HG03432 (cell line): Measurements from ENCODE around the gene GCNT2.
"Not testable (repeated sequence)": the region's sequence is repeated elsewhere in the genome, so short reads cannot be mapped to it uniquely, and the experiment has no call there.

ENCODE experiments used
- ATAC-seq: cut with Tn5 transposase; IDR thresholded peaks from one replicate; pipeline ENCODE4 v1.9.1; 2021; ENCODE audit warnings: mild to moderate bottlenecking, moderate library complexity; ENCODE audit not compliant: unreplicated experiment

The GCNT2 gene

GRCh38 chr6:10599046-10599445 is 77.9 kb downstream of the GCNT2 start:
- ATAC-seq = no peak

GRCh38 chr6:10600681-10601080 is 79.5 kb downstream of the GCNT2 start:
- not testable (repeated sequence) for ATAC-seq

- no peak for ATAC-seq
Observed at GRCh38 chr6:10603219-10603618, 82.1 kb downstream of the GCNT2 start.

- ATAC-seq = no peak
Observed at GRCh38 chr6:10609038-10609437, 87.9 kb downstream of the GCNT2 start.

GRCh38 chr6:10610289-10610688 is 89.1 kb downstream of the GCNT2 start:
- no peak for ATAC-seq

GRCh38 chr6:10612161-10612560 is 91.0 kb downstream of the GCNT2 start:
- no peak for ATAC-seq

GRCh38 chr6:10613077-10613476 is 91.9 kb downstream of the GCNT2 start:
- no peak for ATAC-seq

- no peak for ATAC-seq
Observed at GRCh38 chr6:10613723-10614122, 92.6 kb downstream of the GCNT2 start.

GRCh38 chr6:10615675-10616074 is 94.5 kb downstream of the GCNT2 start:
- ATAC-seq = no peak

GRCh38 chr6:10616266-10616665 is 95.1 kb downstream of the GCNT2 start:
- ATAC-seq = not testable (repeated sequence)

GRCh38 chr6:10617008-10617696 is 96.0 kb downstream of the GCNT2 start:
- ATAC-seq = no peak

- ATAC-seq = no peak
Observed at GRCh38 chr6:10618409-10618808, 97.3 kb downstream of the GCNT2 start.

- ATAC-seq = no peak
Observed at GRCh38 chr6:10621213-10621612, 100.1 kb downstream of the GCNT2 start.

GRCh38 chr6:10621847-10622246 is 100.7 kb downstream of the GCNT2 start:
- ATAC-seq = no peak

- no peak for ATAC-seq
Observed at GRCh38 chr6:10624836-10625235, 103.7 kb downstream of the GCNT2 start.

- no peak for ATAC-seq
Observed at GRCh38 chr6:10626154-10626741, 105.1 kb downstream of the GCNT2 start.

GRCh38 chr6:10627800-10628199 is 106.6 kb downstream of the GCNT2 start:
- no peak for ATAC-seq

GRCh38 chr6:10630178-10630577 is 109.0 kb downstream of the GCNT2 start:
- ATAC-seq = no peak

- peak; percentile 100 for ATAC-seq
Observed at GRCh38 chr6:10633216-10633615, 112.1 kb downstream of the GCNT2 start.

- ATAC-seq = no peak
Observed at GRCh38 chr6:10640412-10640811, 119.3 kb downstream of the GCNT2 start.

- ATAC-seq = no peak
Observed at GRCh38 chr6:10641528-10641927, 120.4 kb downstream of the GCNT2 start.

GRCh38 chr6:10643201-10643651 is 122.1 kb downstream of the GCNT2 start:
- ATAC-seq = peak; percentile 94

- no peak for ATAC-seq
Observed at GRCh38 chr6:10644225-10644624, 123.1 kb downstream of the GCNT2 start.
